ENCODE results near the gene RDH13. TPM values are rescaled to one million over a fixed set of nuclear protein-coding genes. Genes with fewer than 3 reads are reported as not detected.

The RDH13 gene
- total and polyA plus RNA-seq, 2 experiments from 2014 or later = 28.0 to 36.5 TPM

DNA sequence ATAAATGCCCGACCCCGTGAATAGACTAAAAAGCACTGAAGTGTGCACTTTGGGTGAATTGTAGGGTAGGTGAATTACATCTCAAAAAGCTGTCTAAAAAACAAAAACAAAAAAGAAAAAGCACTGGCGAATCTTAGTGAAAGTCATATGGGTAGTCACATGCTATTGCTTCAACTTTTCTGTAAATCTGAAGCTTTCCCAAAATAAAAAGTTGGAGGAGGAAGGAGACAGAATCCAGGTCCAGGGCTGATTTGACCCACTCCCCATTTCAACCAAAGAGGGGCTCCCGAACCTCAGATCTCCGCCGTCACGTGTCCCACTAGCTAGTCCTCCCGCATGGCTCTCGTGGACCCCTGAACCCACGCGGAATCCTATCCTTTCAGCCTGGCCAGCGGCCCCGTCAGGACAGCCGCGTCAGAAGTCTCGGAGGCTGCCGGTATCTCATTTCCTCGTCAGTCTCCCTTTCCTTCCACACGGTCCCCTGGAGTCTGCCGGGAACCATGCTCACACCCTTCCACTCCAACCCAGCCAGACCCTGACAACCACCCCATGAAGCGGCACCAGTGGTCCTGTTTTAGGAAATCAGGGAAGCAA, 48.4 kb upstream of the RDH13 start:
- H4K20me1 ChIP-seq (replicated peaks; ENCODE audit: insufficient read depth) = peaks cover 32% of the 10 kb centered on the region

More for the DNA sequence above, 48.4 kb upstream of the RDH13 start:
- peaks cover 35% of the 10 kb centered on the region for H3K79me2 ChIP-seq (replicated peaks; ENCODE audit: insufficient read depth)
- H3K4me3 Mint-ChIP-seq = no peak overlapping the region
- no peak for TF ChIP-seq NANOG (IDR thresholded peaks at IDR 0.05; ENCODE audit: borderline replicate concordance)
- TF ChIP-seq, protein P1, sequence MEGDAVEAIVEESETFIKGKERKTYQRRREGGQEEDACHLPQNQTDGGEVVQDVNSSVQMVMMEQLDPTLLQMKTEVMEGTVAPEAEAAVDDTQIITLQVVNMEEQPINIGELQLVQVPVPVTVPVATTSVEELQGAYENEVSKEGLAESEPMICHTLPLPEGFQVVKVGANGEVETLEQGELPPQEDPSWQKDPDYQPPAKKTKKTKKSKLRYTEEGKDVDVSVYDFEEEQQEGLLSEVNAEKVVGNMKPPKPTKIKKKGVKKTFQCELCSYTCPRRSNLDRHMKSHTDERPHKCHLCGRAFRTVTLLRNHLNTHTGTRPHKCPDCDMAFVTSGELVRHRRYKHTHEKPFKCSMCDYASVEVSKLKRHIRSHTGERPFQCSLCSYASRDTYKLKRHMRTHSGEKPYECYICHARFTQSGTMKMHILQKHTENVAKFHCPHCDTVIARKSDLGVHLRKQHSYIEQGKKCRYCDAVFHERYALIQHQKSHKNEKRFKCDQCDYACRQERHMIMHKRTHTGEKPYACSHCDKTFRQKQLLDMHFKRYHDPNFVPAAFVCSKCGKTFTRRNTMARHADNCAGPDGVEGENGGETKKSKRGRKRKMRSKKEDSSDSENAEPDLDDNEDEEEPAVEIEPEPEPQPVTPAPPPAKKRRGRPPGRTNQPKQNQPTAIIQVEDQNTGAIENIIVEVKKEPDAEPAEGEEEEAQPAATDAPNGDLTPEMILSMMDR (conservative IDR thresholded peaks at IDR 0.05; ENCODE audit: low read depth in 2 of 2) = no peak
- no peak for TF ChIP-seq JUNB (IDR thresholded peaks at IDR 0.05; ENCODE audit: unreplicated experiment)
- no peak for TF ChIP-seq CREB1 (CRISPR knock-in tag; IDR thresholded peaks at IDR 0.05; ENCODE audit: low read depth)
- TF ChIP-seq, protein P2, sequence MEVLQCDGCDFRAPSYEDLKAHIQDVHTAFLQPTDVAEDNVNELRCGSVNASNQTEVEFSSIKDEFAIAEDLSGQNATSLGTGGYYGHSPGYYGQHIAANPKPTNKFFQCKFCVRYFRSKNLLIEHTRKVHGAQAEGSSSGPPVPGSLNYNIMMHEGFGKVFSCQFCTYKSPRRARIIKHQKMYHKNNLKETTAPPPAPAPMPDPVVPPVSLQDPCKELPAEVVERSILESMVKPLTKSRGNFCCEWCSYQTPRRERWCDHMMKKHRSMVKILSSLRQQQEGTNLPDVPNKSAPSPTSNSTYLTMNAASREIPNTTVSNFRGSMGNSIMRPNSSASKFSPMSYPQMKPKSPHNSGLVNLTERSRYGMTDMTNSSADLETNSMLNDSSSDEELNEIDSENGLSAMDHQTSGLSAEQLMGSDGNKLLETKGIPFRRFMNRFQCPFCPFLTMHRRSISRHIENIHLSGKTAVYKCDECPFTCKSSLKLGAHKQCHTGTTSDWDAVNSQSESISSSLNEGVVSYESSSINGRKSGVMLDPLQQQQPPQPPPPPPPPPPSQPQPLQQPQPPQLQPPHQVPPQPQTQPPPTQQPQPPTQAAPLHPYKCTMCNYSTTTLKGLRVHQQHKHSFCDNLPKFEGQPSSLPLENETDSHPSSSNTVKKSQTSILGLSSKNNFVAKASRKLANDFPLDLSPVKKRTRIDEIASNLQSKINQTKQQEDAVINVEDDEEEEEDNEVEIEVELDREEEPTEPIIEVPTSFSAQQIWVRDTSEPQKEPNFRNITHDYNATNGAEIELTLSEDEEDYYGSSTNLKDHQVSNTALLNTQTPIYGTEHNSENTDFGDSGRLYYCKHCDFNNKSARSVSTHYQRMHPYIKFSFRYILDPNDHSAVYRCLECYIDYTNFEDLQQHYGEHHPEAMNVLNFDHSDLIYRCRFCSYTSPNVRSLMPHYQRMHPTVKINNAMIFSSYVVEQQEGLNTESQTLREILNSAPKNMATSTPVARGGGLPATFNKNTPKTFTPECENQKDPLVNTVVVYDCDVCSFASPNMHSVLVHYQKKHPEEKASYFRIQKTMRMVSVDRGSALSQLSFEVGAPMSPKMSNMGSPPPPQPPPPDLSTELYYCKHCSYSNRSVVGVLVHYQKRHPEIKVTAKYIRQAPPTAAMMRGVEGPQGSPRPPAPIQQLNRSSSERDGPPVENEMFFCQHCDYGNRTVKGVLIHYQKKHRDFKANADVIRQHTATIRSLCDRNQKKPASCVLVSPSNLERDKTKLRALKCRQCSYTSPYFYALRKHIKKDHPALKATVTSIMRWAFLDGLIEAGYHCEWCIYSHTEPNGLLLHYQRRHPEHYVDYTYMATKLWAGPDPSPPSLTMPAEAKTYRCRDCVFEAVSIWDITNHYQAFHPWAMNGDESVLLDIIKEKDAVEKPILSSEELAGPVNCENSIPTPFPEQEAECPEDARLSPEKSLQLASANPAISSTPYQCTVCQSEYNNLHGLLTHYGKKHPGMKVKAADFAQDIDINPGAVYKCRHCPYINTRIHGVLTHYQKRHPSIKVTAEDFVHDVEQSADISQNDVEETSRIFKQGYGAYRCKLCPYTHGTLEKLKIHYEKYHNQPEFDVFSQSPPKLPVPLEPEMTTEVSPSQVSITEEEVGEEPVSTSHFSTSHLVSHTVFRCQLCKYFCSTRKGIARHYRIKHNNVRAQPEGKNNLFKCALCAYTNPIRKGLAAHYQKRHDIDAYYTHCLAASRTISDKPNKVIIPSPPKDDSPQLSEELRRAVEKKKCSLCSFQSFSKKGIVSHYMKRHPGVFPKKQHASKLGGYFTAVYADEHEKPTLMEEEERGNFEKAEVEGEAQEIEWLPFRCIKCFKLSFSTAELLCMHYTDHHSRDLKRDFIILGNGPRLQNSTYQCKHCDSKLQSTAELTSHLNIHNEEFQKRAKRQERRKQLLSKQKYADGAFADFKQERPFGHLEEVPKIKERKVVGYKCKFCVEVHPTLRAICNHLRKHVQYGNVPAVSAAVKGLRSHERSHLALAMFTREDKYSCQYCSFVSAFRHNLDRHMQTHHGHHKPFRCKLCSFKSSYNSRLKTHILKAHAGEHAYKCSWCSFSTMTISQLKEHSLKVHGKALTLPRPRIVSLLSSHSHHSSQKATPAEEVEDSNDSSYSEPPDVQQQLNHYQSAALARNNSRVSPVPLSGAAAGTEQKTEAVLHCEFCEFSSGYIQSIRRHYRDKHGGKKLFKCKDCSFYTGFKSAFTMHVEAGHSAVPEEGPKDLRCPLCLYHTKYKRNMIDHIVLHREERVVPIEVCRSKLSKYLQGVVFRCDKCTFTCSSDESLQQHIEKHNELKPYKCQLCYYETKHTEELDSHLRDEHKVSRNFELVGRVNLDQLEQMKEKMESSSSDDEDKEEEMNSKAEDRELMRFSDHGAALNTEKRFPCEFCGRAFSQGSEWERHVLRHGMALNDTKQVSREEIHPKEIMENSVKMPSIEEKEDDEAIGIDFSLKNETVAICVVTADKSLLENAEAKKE (CRISPR knock-in tag; IDR thresholded peaks at IDR 0.05) = no peak
- TF ChIP-seq, protein P3, sequence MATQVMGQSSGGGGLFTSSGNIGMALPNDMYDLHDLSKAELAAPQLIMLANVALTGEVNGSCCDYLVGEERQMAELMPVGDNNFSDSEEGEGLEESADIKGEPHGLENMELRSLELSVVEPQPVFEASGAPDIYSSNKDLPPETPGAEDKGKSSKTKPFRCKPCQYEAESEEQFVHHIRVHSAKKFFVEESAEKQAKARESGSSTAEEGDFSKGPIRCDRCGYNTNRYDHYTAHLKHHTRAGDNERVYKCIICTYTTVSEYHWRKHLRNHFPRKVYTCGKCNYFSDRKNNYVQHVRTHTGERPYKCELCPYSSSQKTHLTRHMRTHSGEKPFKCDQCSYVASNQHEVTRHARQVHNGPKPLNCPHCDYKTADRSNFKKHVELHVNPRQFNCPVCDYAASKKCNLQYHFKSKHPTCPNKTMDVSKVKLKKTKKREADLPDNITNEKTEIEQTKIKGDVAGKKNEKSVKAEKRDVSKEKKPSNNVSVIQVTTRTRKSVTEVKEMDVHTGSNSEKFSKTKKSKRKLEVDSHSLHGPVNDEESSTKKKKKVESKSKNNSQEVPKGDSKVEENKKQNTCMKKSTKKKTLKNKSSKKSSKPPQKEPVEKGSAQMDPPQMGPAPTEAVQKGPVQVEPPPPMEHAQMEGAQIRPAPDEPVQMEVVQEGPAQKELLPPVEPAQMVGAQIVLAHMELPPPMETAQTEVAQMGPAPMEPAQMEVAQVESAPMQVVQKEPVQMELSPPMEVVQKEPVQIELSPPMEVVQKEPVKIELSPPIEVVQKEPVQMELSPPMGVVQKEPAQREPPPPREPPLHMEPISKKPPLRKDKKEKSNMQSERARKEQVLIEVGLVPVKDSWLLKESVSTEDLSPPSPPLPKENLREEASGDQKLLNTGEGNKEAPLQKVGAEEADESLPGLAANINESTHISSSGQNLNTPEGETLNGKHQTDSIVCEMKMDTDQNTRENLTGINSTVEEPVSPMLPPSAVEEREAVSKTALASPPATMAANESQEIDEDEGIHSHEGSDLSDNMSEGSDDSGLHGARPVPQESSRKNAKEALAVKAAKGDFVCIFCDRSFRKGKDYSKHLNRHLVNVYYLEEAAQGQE (IDR thresholded peaks at IDR 0.05; ENCODE audit: unreplicated experiment) = no peak
- TF ChIP-seq ZNF331 (CRISPR knock-in tag; IDR thresholded peaks at IDR 0.05; ENCODE audit: low read depth) = no peak
- TF ChIP-seq EZH2 (IDR thresholded peaks at IDR 0.05; ENCODE audit: low read depth, unreplicated experiment) = no peak
- TF ChIP-seq POLR2AphosphoS5 (IDR thresholded peaks at IDR 0.05; ENCODE audit: low read depth) = no peak
- no peak for TF ChIP-seq ZNF114 (CRISPR knock-in tag; IDR thresholded peaks at IDR 0.05)
- no peak for TF ChIP-seq STAT1 (IDR thresholded peaks at IDR 0.05; ENCODE audit: unreplicated experiment)
- TF ChIP-seq, protein P4, sequence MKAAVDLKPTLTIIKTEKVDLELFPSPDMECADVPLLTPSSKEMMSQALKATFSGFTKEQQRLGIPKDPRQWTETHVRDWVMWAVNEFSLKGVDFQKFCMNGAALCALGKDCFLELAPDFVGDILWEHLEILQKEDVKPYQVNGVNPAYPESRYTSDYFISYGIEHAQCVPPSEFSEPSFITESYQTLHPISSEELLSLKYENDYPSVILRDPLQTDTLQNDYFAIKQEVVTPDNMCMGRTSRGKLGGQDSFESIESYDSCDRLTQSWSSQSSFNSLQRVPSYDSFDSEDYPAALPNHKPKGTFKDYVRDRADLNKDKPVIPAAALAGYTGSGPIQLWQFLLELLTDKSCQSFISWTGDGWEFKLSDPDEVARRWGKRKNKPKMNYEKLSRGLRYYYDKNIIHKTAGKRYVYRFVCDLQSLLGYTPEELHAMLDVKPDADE (IDR thresholded peaks at IDR 0.05) = no peak
- TF ChIP-seq EZH2phosphoT487 (IDR thresholded peaks at IDR 0.05; ENCODE audit: unreplicated experiment) = no peak
- H3K27ac ChIP-seq (ENCODE audit: low read depth) = no peak overlapping the region
- no peak overlapping the region for H2AFZ ChIP-seq
- H3K4me2 ChIP-seq = no peak overlapping the region
- H3K27ac Mint-ChIP-seq = no peak overlapping the region; the same call in 1 of the 2 replicates
- no peaks in the 10 kb centered on the region for H3K9me2 ChIP-seq (ENCODE audit: insufficient read depth)
- no peaks in the 10 kb centered on the region; the same call in 1 of the 2 replicates for H3F3A ChIP-seq (replicated peaks; ENCODE audit: low read depth)
- peaks cover 3% of the 10 kb centered on the region for H3K27me3 Mint-ChIP-seq (ENCODE audit: insufficient read depth, low read depth, poor library complexity)
- peaks cover 21% of the 10 kb centered on the region; the same call in 1 of the 2 replicates for H3K4me1 ChIP-seq (ENCODE audit: insufficient read depth)
- H3K36me3 Mint-ChIP-seq (ENCODE audit: low read depth) = peaks cover 13% of the 10 kb centered on the region; the same call in 2 of the 3 replicates
- H3K9me3 Mint-ChIP-seq = no peaks in the 10 kb centered on the region; the same call in 2 of the 3 replicates
- H3K27me3 ChIP-seq (ENCODE audit: insufficient read depth) = no peaks in the 10 kb centered on the region
- no peak overlapping the region for H3K4me3 ChIP-seq
- DNase-seq (ENCODE audit: low spot score) (no peak), ATAC-seq (no peak)
- no peaks in the 10 kb centered on the region for H3K36me3 ChIP-seq (ENCODE audit: insufficient read depth)
- peaks cover 25% of the 10 kb centered on the region for H3K4me1 Mint-ChIP-seq
